CD14-positive monocyte (primary cell): ENCODE data around the gene B3GNT8. TPM values are rescaled to one million over a fixed set of nuclear protein-coding genes. Genes with fewer than 3 reads are reported as not detected.

Experiments used
- DNase-seq, 3 donors: peaks; one replicate each; pipeline ENCODE4 v3.0.0-alpha.2; 2011 to 2022
- H2AFZ ChIP-seq: 2 replicates; pipeline ENCODE4 v1.6.0; 2012; ENCODE audit warnings: mild to moderate bottlenecking, low read depth, low read length, inconsistent platforms; ENCODE audit not compliant: insufficient read depth, poor library complexity, severe bottlenecking
- H3K27ac ChIP-seq, 2 donors: 1 replicate in 1 of 2; 2 replicates in 1 of 2; pipeline ENCODE4 v1.5.1; 2012 to 2013; ENCODE audit warnings: low read length in 2 of 2, control low read depth in 1 of 2, inconsistent platforms in 1 of 2, low read depth in 1 of 2, mild to moderate bottlenecking in 1 of 2
- H3K27me3 ChIP-seq, 2 donors: one replicate each; pipeline versions ENCODE4 v1.6.0 to v1.6.1; 2011 to 2013; ENCODE audit warnings: low read length in 2 of 2; ENCODE audit not compliant: control insufficient read depth in 2 of 2, insufficient read depth in 2 of 2
- H3K36me3 ChIP-seq, 2 donors: replicated peaks in 1 of 2; 1 replicate in 1 of 2; 2 replicates in 1 of 2; pipeline versions ENCODE4 v1.5.1 to v1.6.1; 2012 to 2013; ENCODE audit warnings: low read length in 2 of 2, control low read depth in 1 of 2, inconsistent platforms in 1 of 2, mild to moderate bottlenecking in 1 of 2; ENCODE audit not compliant: insufficient read depth in 2 of 2, control insufficient read depth in 1 of 2
- H3K4me1 ChIP-seq, 2 donors: 1 replicate in 1 of 2; 2 replicates in 1 of 2; pipeline versions ENCODE4 v1.5.1 to v1.6.1; 2012 to 2013; ENCODE audit warnings: low read length in 2 of 2, control low read depth in 1 of 2, inconsistent platforms in 1 of 2, mild to moderate bottlenecking in 1 of 2, moderate library complexity in 1 of 2; ENCODE audit not compliant: insufficient read depth in 2 of 2, control insufficient read depth in 1 of 2
- H3K4me2 ChIP-seq: replicated peaks from 2 replicates; pipeline ENCODE3; 2012; ENCODE audit warnings: low read length, moderate library complexity, mild to moderate bottlenecking; ENCODE audit not compliant: poor library complexity, severe bottlenecking; ENCODE audit errors: extremely low read depth
- H3K4me3 ChIP-seq, 3 experiments: fragments of 200-600 bp in 1 of 3; sonication (generic) in 1 of 3; replicated peaks in 1 of 3; 1 replicate in 2 of 3; 2 replicates in 1 of 3; pipeline ENCODE4 v1.5.1; 2011 to 2013; ENCODE audit warnings: low read length in 3 of 3, mild to moderate bottlenecking in 3 of 3, control low read depth in 2 of 3, low read depth in 2 of 3, inconsistent platforms in 1 of 3, moderate library complexity in 1 of 3
- H3K79me2 ChIP-seq: 2 replicates; pipeline ENCODE4 v1.6.0; 2012; ENCODE audit warnings: mild to moderate bottlenecking, control low read depth, inconsistent platforms, low read length, moderate library complexity; ENCODE audit not compliant: insufficient read depth
- H3K9ac ChIP-seq: 2 replicates; pipeline ENCODE4 v1.6.0; 2017; ENCODE audit warnings: low read length, mild to moderate bottlenecking; ENCODE audit not compliant: insufficient read depth, poor library complexity, severe bottlenecking
- H3K9me3 ChIP-seq, 2 donors: replicated peaks in 1 of 2; 1 replicate in 1 of 2; 2 replicates in 1 of 2; pipeline versions ENCODE4 v1.5.1 to v1.6.1; 2012 to 2013; ENCODE audit warnings: low read length in 2 of 2, control low read depth in 1 of 2; ENCODE audit not compliant: control insufficient read depth in 1 of 2, insufficient read depth in 1 of 2
- H4K20me1 ChIP-seq: 2 replicates; pipeline ENCODE4 v1.6.0; 2012; ENCODE audit warnings: mild to moderate bottlenecking, low read length, control low read depth, moderate library complexity; ENCODE audit not compliant: insufficient read depth
- H3K27ac Mint-ChIP-seq, 7 donors: one replicate each; pipeline ENCODE4 v1.8.0; 2020; ENCODE audit warnings: mild to moderate bottlenecking in 7 of 7, mixed read lengths in 7 of 7, moderate library complexity in 6 of 7, inconsistent platforms in 2 of 7
- H3K27me3 Mint-ChIP-seq, 3 donors: one replicate each; pipeline ENCODE4 v1.8.0; 2021 to 2022; ENCODE audit warnings: low read depth in 3 of 3, mild to moderate bottlenecking in 3 of 3, mixed read lengths in 3 of 3, moderate library complexity in 3 of 3, inconsistent platforms in 1 of 3
- H3K36me3 Mint-ChIP-seq, 2 donors: one replicate each; pipeline ENCODE4 v1.8.0; 2020; ENCODE audit warnings: mixed read lengths in 2 of 2, inconsistent platforms in 1 of 2, mild to moderate bottlenecking in 1 of 2
- H3K4me1 Mint-ChIP-seq: one replicate; pipeline ENCODE4 v1.8.0; 2020; ENCODE audit warnings: mild to moderate bottlenecking, mixed read lengths
- H3K4me3 Mint-ChIP-seq, 2 donors: one replicate each; pipeline ENCODE4 v1.8.0; 2020; ENCODE audit warnings: mild to moderate bottlenecking in 2 of 2, mixed read lengths in 2 of 2, moderate library complexity in 1 of 2
- H3K9me3 Mint-ChIP-seq, 7 donors: one replicate each; pipeline ENCODE4 v1.8.0; 2020 to 2022; ENCODE audit warnings: mixed read lengths in 7 of 7, mild to moderate bottlenecking in 6 of 7, moderate library complexity in 6 of 7, inconsistent platforms in 2 of 7
- CTCF ChIP-seq: fragments of 200-600 bp; IDR thresholded peaks from one replicate; pipeline ENCODE4 v1.8.0; 2022; ENCODE audit warnings: antibody characterized with exemption, mild to moderate bottlenecking
- WGBS: methylation state at CpG from one replicate; pipeline ENCODE4 v1.1.5; 2013; ENCODE audit warnings: missing lambda C conversion rate; ENCODE audit not compliant: insufficient coverage; 5-methylcytosine and 5-hydroxymethylcytosine counted together
- intact Hi-C, 2 donors: fragments of 100-400 bp; cut with micrococcal nuclease; formaldehyde crosslinking; loops; one replicate each; pipeline versions ENCODE4 v1.15.0 to v1.15.1; 2023
- polyA plus RNA-seq, 3 donors: library from polyadenylated mRNA; depleted of rRNA in 1 of 3; unstranded in 2 of 3; stranded (reverse) in 1 of 3; fragments of 300-500 nt in 2 of 3; fragments of >200 nt in 1 of 3; fragmentation: Illumina TruSeq in 2 of 3; gene quantifications; 1 replicate in 2 of 3; 2 replicates in 1 of 3; pipeline ENCODE4 v1.2.3, GENCODE V29; 2012 to 2021

B3GNT8 gene
- polyA plus RNA-seq, 3 donors, result 2.9 to 18.9 (median 17.4) TPM

GRCh38 chr19:41411100-41411967 lies 15.8 kb downstream of the B3GNT8 start:
- Mint-ChIP-seq H3K27me3 (peaks cover 0 to 2% (median 0%) of the 10 kb centered on the region in 3 donors), H3K4me1 (peaks cover 72% of the 10 kb centered on the region), H3K27ac (peak overlapping the region in 5 of 7 donors; percentile 81 to 100 (median 98)), H3K36me3 (peaks cover 59 to 68% of the 10 kb centered on the region in 2 donors), H3K9me3 (peaks cover 0 to 3% (median 0%) of the 10 kb centered on the region in 7 donors), H3K4me3 (no peak overlapping the region)
- no peak overlapping the region for H3K4me3 ChIP-seq
- no peaks in the 10 kb centered on the region for H3K27me3 ChIP-seq
- peaks cover 43 to 53% of the 10 kb centered on the region in 2 donors for H3K36me3 ChIP-seq
- DNase-seq, result no peak
- H3K9me3 ChIP-seq, result no peaks in the 10 kb centered on the region
- H3K4me2 ChIP-seq, result no peak overlapping the region
- no peak for TF ChIP-seq CTCF
- H3K4me1 ChIP-seq, result peaks cover 58 to 89% of the 10 kb centered on the region in 2 donors
- H3K27ac ChIP-seq, result peak overlapping the region in 1 of 2 donors; percentile 31
- H3K9ac ChIP-seq, result no peak overlapping the region
- intact Hi-C loops, result no loop called here
- no peaks in the 10 kb centered on the region for H4K20me1 ChIP-seq
- WGBS, result 81% methylated on average over 7 of the region's 9 CpGs
- H2AFZ ChIP-seq, result no peak overlapping the region
- H3K79me2 ChIP-seq, result peaks cover 24% of the 10 kb centered on the region

GRCh38 chr19:41410336-41411054 lies 16.7 kb downstream of the B3GNT8 start:
- no peaks in the 10 kb centered on the region for H4K20me1 ChIP-seq
- Mint-ChIP-seq H3K4me1 (peaks cover 77% of the 10 kb centered on the region), H3K9me3 (peaks cover 0 to 3% (median 0%) of the 10 kb centered on the region in 7 donors), H3K36me3 (peaks cover 55 to 62% of the 10 kb centered on the region in 2 donors), H3K27ac (peak overlapping the region; percentile 94 to 100 (median 99)), H3K27me3 (peaks cover 0 to 2% (median 0%) of the 10 kb centered on the region in 3 donors), H3K4me3 (peak overlapping the region in 1 of 2 donors; percentile 82)
- H3K27ac ChIP-seq, result peak overlapping the region; percentile 93 to 94
- no peak overlapping the region for H2AFZ ChIP-seq
- no peak for TF ChIP-seq CTCF
- H3K27me3 ChIP-seq, result no peaks in the 10 kb centered on the region
- no peaks in the 10 kb centered on the region for H3K9me3 ChIP-seq
- WGBS, result 85% methylated on average over 10 of the region's 23 CpGs
- H3K4me2 ChIP-seq, result peak overlapping the region; percentile 47
- H3K36me3 ChIP-seq, result peaks cover 39 to 46% of the 10 kb centered on the region in 2 donors
- DNase-seq, result peak in 1 of 3 donors; percentile 51
- H3K79me2 ChIP-seq, result peaks cover 31% of the 10 kb centered on the region
- peak overlapping the region; percentile 53 for H3K9ac ChIP-seq
- intact Hi-C loops, result no loop called here
- H3K4me3 ChIP-seq, result peak overlapping the region in 1 of 3 experiments; percentile 41
- peaks cover 67 to 90% of the 10 kb centered on the region in 2 donors for H3K4me1 ChIP-seq
